Suppressor macrophage (primary cell): ENCODE measurements around the gene MYL5.

ENCODE experiments used
- DNase-seq, 4 experiments: peaks; one replicate each; pipeline ENCODE4 v3.0.0-alpha.2; 2020 to 2022

Gene MYL5

DNA sequence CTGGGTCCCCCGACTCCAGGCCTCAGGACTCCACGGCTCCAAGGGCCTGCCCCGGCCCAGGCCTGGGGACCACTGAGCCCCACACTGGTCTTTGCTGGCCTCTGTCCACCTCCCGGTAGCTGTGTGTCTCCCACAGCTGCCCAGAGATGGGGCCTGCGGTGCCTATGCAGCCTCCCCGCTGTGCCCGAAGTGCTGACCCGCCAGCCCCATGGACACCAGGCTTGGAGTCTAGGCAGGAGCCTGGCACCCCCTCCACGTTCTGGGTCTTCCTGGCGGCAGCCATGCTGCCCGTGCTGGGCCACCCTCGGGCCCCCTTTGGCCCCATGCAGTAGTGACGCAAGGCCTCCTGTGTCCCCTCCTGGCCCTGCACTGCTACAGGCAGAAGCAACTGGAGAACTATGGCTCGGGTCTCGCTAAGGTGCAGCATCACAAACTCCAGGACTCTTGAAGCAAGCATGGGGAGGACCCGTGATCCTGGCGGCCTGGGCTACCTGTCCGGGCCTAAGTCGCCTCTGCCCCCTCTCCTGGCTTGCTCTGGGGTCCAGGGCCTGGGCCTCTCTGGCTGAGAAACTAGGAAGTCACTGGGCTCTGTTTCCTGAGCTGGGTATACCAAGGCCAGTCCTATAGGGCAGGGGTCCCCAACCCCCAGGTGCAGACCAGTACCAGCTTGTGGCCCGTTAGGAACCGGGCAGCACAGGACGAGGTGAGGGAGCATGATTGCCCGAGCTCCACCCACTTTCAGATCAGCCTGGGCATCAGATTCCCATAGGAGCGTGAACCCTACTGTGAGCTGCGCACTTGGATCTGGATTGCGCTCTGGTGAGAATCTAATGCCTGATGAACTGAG is 917 bp downstream of the MYL5 start:
- peak in 1 of 4 experiments; percentile 41 for DNase-seq

DNA sequence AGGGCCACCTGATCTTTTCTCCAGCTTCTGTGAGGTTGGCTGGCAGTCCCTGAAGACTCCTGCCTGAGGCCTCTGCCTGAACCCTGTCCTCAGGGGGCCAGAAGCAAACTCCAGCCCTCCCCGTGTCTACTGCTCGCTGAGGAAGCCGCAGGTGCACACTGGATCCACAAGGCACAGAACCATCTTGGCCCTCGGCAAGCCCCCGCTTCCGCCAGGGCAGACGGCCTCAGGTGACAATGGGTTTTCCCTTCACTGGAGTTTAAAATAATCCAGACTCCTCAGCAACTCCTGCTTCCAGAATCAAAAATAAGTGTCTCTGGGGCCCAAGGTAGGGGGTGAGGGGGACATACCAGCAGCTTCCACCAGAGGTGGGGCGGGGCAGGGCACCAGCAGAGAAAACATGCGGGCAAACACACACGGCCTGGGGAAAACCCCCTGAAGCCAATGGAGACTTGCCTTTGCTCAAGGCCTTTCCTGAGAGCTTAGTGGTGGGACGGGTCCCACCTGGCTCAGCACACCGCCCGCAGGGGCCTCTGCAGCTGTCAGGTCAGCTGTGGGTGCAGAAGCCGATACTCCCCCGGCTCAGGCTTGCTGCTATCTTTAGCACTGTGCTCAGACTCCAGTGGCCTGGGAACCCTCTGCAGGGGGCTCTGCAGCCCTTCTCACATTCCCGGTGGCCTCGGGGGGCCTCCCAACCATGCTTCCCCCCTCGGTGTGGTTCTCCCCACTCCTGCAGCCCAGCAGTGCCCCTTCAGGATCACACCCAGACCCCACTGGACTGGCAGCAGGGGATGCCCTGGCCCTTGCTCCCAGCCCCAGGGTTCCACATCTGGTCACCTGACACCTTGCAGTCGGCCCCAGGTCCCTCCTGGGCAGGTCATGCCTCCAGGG is 1.9 kb downstream of the MYL5 start:
- DNase-seq: no peak

DNA sequence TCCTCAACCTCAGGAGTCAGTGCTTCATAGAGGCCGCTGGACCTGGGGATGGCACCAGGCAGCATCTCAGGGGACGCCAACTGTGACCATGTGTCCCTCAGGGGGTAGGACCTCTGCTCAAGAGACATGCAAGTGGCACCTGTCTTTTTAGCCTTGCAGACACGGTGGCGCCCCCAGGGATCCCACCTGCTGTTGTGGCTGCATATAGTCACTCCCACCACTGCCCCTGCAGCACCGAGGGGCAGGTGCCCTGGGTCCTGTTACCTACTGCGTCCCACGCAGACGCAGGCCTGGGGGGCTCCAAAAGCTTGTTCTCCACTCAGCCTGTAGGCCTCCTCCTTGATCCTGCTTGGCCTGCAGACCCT is 2.5 kb downstream of the MYL5 start:
- no peak for DNase-seq

DNA sequence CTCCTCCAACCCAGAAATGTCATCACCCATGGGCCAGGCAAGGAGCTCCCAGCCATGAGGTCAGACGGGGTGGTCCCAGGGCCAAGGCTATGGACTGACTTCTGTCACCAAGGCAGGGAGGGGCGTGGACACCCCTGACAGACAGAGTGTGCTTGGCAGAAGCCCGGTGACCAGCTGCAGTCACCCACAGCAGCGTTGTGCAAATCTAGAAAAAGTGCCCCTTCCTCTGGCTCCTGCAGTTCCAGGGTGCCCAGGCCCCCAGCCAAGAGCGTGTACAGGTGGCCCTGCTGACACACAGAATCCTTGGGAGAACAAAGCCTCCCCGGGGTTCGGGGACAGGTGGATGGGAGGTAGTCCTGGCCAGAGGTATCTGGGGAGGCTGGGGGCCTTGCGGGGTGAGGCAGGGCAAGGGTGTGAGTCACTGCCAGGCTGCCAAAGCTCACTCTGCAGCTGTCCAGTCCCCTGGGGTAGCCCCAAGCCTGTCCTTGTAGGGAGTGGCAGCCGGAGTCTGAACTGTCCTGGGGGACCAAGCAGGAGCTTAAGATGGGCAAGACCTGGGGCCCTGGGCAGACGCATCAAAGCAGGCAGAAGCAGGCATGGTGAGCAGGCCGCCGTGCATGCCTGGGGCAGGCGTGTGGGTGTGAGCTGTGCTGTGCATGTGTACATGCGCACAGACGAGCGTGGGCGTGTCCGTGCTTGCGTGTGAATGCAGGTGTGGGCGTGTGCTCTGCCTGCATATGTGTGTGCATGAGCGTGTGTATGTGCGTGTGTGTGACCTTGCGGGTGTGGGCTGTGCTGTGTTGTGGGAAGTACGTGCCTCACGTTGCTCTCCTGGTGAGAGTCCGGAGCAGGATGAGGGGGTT is 3.3 kb downstream of the MYL5 start:
- DNase-seq: peak in 1 of 4 experiments; percentile 48

DNA sequence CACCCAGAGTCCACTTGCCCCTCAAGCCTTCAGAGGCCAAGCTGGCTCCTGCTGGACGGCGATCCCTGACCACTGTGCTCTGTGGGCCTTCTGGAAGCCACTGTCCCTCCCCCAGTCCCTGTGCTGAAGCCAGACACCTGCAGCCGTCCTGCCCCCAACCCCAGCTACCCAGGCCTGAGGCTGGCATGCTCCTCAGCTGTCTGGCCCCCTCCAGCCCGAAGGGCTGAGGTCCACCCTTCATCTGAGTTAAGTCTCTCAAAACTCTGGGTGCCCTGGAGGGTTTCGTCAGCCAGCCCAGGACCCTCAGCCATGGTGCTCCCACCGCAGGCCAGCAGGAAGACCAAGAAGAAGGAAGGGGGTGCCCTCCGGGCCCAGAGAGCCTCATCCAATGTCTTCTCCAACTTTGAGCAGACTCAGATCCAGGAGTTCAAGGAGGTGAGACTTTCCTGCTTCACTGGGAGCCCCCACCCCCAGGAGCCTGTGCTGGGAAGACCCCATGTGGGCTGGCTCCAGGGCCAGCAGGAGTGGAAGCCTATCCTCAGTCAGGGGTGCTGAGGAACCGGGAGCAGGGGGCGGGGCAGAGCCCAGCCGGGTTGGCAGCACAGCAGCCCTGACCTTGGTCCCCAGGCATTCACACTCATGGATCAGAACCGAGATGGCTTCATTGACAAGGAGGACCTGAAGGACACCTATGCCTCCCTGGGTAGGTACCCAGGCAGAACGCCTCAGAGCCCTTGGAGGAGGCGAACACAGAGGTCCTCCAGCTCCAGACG is 4.2 kb downstream of the MYL5 start:
- DNase-seq: no peak

DNA sequence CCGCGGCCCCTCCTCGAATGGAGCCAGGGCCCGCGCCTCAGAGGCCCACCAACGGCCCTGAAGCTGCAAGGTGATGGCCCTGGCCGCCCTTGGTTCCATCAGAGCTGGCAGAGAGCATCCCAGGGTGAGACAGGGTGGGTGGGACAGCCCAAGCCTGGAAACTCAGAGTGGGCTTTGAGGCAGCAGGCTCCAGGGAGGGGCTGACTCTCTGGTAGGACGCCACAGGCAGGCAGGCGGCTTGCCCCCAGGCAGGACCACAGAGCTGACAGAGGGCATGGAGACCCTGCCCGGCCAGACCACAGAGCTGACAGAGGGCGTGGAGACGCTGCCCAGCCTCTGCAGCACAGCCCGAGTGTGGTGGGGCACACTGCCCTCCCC is 4.8 kb downstream of the MYL5 start:
- no peak for DNase-seq

DNA sequence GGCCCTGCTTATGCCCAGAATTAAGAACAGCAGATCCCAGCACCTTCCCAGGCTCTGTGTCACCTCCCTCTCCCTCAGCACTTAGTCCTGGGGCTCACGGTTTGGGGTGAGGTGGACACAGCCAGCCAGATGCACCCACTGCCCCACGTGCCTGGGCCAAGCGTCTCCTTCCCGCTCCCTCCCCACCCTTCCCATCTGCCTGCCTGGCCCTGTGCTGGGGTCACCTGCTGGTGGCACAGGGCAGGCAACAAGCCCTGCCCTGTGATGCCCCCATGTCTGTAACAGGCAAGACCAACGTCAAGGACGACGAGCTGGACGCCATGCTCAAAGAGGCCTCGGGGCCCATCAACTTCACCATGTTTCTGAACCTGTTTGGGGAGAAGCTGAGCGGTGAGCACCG is 5.3 kb downstream of the MYL5 start:
- DNase-seq: no peak

DNA sequence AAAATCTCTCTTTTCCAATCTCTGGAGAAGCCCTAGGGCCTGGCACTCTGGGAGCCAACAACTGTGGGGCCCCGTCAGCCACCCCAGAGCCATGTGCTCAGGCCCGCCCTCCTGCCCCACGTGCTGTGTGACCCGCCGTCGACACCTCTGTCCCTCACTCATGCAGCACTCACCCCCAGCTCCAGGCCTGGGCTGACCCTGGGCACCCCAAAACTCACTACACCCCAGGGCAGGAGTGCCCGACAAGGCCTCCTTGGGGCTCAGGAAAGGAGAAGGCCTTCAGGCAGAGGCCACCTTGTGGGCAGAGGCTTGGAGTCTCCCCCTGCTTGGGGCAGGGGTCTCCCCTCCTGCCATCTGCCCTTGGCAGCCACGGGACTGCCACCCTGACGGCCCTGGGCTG is 5.7 kb downstream of the MYL5 start:
- no peak for DNase-seq

DNA sequence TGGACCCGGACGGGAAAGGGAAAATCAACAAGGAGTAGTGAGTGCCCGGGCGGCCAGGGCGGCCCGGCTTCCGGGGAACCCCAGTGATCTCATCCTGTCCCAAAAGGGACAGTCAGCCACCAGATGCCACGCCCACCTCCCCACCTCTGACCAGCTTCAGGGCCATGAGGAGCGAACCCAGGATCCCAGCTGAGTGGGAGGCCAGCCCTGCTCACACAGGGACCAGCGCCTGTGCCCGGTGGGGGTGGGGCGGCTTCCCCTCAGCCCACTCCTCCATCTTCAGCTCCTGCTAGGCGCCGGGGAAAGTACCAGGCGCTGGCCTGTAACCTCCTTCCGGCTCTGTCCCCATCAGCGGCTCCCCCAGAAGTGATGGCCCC is 6.2 kb downstream of the MYL5 start:
- peak in 3 of 4 experiments; percentile 50 to 82 (median 50) for DNase-seq

DNA sequence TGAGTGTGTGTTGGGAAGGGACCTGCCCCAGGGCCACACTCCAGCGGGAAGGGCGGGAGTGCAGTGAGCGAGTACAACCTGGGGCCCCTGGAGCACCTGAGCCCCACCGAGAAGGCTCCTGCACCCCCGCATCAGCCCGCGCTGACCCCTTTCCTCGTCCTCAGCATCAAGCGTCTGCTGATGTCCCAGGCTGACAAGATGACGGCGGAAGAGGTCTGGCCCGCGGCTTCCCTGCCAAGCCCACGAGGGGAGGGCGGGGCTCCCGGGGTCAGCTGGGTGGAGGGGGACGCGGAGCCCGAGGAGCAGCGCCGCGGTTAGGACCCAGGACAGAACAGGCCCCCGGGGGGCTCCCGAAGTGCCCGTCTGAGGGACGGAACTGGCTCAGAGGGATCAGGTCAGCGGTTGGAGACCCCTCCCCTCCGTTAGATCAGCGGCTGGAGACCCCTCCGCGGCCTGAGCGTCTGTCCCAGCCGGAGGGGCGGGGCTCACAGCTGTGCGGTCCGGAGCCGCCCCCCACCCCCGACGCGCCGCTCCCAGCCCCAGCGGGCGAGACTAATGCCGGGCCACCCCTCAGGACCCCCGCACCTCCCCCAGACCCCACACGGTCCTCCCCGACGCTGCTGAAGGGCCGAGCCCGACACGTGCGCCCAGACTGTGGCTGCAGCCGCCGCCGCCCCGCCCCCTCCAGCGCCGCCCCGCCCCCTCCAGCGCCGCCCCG is 6.7 kb downstream of the MYL5 start:
- peak; percentile 57 to 78 (median 64) for DNase-seq

DNA sequence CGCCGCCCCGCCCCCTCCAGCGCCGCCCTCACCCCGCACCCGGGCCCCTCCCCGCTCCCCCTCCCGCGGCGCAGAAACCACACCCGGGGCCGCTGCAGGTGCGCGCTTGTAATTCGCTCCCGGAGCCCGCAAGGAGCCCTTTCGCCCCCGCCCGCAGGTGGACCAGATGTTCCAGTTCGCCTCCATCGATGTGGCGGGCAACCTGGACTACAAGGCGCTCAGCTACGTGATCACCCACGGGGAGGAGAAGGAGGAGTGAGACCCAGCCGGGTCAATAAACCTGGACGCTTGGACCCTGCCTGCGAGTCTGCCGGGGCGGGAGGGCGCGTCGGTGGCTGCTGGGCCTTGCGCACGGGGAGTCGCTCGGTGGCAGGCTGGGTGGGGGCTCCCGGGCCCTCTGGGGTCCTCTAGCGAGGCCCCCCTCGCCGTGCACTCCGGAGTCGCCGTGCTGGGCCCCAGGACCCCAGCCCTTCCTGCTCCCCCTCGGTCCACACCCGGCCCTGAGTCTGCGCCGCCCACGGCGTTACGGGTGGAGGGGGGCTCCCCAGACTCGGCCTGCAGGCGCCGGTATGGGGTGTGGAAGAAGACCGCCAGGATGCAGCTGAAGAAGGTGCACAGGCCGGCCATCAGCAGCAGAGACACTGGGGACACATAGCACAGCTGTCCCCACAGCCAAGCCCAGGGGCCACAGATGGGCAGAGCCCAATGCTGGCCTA is 7.6 kb downstream of the MYL5 start:
- DNase-seq: peak in 1 of 4 experiments; percentile 44

DNA sequence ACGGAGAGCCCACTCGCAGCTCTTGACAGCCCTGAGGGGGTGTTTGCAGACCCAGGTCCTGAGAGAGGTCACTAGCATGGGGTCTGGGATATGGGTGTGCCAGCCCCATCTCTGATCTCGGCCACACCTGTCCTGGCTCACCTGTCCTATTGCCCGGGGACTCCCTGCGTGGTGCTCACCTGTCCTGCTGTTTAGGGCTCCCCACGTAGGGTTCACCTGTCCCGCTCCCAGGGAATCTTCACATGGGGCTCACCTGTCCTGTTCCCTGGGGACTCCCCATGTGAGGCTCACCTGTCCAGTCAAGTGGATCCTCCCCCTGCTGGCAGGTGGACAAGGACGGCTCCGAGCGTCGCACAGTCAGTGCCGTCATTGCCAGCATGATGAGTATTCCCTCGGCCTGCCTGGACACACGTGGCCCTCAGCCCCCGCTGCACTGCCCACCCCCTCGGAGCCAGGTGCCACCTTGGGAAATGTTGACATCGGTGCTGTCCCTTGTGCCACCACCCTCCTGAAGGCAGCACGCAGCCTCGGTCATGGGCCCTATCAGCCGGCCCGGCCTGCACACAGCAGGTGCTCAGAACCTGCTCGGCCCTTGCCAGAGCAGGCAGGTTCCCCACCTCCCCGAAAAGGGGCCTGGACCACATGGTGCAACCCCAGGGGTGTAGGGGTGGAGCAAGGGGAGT is 8.3 kb downstream of the MYL5 start:
- DNase-seq: no peak

DNA sequence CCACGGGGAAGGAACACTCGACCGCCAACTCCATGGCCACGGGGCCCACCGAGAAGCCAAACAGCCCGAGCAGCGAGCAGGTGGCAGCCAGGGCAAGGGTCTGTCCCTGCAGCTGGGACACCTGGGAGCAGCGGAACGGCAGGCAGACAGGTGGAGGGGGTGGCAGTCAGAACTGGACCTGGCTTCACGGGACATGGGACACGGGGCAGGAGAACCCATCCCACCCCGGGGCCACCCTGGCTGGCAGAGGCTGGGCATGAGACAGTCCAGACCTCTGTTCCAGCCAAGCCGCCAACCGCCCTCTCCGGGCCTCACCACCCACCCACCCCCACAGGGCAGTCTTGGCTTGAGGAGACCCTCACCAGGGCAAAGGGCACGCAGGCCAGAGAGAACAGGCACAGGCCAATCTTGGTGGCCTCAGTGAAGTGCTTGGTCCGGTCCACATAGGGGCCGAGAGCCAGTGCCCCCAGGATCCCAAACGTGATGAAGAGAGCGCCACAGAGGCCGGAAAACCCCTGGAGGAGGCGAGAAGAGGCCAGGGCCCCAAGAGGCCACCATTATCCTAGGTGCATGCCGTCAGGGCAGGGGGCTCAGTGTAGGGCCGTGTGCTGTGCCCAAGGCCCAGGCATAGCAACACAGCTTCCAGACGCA is 9.0 kb downstream of the MYL5 start:
- no peak for DNase-seq

DNA sequence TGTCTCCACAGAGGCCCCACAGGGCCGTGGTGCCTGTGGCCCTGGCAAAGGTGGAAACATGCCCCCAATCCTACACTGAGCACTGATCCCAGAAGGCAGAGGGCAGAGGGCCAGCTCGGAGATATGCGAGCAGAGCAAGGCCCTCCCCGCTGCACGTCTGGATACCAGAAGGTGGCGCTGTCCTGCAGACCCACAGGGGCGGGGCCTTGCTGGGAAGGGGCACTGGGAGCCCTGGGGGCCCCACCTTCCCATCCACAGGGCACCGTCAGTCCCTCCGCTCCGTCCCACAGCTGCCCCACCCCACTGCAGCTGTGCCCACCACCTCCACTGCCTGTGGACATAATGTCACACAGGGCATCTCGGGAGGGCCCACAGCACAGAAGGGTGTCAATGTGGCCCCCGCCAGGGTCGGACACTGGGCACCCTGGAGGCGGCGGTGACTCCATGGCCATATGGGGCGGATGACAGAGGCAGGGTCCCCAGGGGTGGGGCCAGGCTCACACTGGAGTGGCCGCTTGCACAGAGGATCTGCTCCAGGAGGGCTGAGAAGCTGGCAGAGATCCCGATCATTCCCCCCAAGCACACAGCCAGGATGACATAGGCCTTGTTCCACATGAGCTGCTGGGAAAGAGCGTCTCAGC is 9.8 kb downstream of the MYL5 start:
- peak; percentile 62 to 83 (median 77) for DNase-seq

DNA sequence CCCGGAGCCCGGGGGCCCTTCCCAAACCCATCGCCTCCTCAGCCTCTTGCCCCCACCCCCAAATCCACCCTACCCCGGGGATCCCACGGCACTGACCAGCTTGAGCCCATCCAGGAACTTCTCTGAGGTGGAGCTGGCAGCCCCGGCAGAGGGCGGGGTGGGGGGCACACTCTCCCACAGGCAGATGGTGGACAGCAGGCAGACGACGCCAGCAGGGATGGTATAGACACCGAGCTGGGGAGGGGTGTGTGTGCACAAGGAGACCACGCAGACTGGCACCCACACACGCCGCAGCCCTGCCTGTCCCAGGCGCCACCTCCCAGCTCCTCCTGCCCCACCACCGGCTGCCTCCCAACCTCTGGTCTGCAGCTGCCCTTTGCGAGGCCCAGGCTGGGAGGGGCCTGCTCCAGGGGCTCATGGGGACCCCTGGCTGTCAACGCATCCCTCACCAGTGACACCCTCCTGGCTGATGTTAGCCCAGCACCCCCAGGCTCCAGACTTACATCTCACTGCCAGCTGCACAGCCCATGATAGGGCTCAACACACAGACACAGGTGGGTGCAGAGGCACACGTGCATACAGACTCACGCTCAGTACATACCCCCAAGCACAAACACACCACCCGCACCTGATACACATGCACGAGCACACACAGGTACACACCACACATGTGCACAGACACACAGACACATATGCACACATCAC is 10.4 kb downstream of the MYL5 start:
- no peak for DNase-seq

DNA sequence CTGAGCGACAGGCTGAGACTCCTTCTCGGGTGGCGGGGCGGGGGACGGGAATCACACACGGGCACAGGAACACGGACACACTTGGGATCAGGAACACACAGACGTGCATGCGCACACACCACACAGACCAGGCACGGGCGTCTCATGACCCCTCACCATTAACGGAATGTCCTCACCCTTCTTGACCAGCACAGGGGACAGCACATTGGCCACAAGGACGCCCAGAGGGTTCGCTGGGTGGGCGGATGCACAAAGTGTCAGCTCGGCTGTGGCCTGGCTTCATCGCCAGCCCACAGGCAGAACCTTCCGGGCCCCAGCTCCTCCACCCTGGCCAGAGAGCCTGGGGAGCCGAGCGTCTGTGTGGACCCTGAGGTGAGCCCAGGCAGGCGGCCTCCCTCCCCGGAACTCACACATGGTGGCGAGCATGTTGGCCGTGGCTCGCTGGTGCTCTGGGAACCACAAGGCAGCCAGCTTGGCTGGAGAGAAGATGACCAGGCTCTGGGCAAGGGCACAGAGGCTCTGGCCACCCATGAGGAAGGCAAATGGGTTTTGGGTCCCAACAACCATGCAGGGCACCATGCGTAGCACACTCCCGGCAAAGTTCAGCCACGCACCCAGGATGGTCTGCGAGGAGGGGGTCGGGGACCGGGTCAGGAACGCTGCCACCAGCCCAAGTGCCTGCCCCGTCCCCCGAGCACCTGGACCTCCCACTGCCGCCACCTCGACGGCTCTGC is 11.5 kb downstream of the MYL5 start:
- no peak for DNase-seq

DNA sequence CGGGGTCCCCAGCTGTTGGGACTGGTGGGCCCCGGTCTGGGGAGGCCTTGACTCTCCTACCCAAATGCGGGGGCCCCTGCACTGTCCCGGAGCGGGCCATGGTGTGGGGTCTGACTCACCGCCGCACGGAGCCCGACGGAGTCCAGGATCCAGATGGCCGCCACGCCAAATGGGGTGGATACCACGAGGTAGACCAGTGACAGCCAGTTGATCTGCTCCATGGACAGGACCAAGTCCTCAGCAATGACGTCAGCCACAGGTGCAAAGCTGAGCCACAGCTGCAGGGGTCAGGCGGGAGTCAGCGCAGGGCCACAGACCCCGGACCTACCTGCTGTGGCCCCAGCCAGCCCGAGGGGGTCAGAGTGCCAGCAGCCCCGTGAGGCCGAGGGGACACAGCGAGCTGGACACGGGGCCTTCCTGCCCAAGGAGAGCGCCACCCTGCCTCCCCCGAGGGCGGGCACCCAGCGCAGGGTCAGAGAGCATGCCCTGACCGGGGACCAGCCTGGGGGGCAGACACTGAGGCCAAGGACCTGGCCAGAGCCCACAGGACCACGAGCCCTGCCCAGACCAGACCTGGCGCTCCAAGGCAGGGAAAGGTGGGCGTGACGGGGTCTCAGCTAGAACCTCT is 12.2 kb downstream of the MYL5 start:
- DNase-seq: no peak
